Gastroesophageal sphincter (tissue), 4 donors: ENCODE data around the gene ETV4. TPM values are rescaled to one million over a fixed set of nuclear protein-coding genes. Genes with fewer than 3 reads are reported as not detected.

Source experiments
- ATAC-seq: fragments of 150-250 bp; one replicate; pipeline ENCODE4 v1.9.1; 2016; ENCODE audit warnings: mild to moderate bottlenecking, moderate library complexity
- H3K27ac ChIP-seq, 4 donors: fragments of 200-600 bp; sonication (generic) in 3 of 4; 1 replicate in 3 of 4; 2 replicates in 1 of 4; pipeline ENCODE4 v1.5.1; 2016 to 2019
- H3K27me3 ChIP-seq: fragments of 200-600 bp; sonication (generic); one replicate; pipeline ENCODE4 v1.5.1; 2019
- H3K36me3 ChIP-seq, 2 donors: fragments of 200-600 bp; sonication (generic); one replicate each; pipeline ENCODE4 v1.5.1; 2019; ENCODE audit warnings: control low read depth in 1 of 2
- H3K4me1 ChIP-seq, 3 donors: fragments of 200-600 bp; sonication (generic); 1 replicate in 2 of 3; 2 replicates in 1 of 3; pipeline ENCODE4 v1.5.1; 2016 to 2019; ENCODE audit warnings: control low read depth in 2 of 3
- H3K4me3 ChIP-seq, 2 donors: fragments of 200-600 bp; sonication (generic); one replicate each; pipeline ENCODE4 v1.5.1; 2019; ENCODE audit warnings: mild to moderate bottlenecking in 1 of 2, moderate library complexity in 1 of 2
- H3K9me3 ChIP-seq, 3 donors: fragments of 200-600 bp; sonication (generic); one replicate each; pipeline ENCODE4 v1.5.1; 2017 to 2019; ENCODE audit warnings: control low read depth in 2 of 3
- EP300 ChIP-seq: sonication (generic); formaldehyde crosslinking; IDR thresholded peaks from one replicate; pipeline ENCODE4 v1.6.1; 2017; ENCODE audit warnings: antibody characterized with exemption, mild to moderate bottlenecking
- POLR2A ChIP-seq, 2 donors: fragments of 450-650 bp; IDR thresholded peaks; one replicate each; pipeline ENCODE4 v1.6.1; 2017; ENCODE audit warnings: antibody characterized with exemption in 2 of 2, mild to moderate bottlenecking in 2 of 2, moderate library complexity in 1 of 2
- POLR2AphosphoS5 ChIP-seq: sonication (generic); formaldehyde crosslinking; IDR thresholded peaks from one replicate; pipeline ENCODE4 v1.6.1; 2017; ENCODE audit warnings: antibody characterized with exemption
- WGBS, 2 donors: methylation state at CpG; one replicate each; pipeline ENCODE4 v1.1.5; 2018; ENCODE audit warnings: low coverage in 1 of 2; 5-methylcytosine and 5-hydroxymethylcytosine counted together
- total RNA-seq, 4 donors: library from RNA; depleted of rRNA; stranded (reverse); fragments of >200 nt; gene quantifications; one replicate each; pipeline ENCODE4 v1.1.0, GENCODE V29; 2016
- TF ChIP-seq, protein P1 (sequence below), 4 experiments: fragments of 200-600 bp in 2 of 4; fragments of 450-650 bp in 2 of 4; sonication (generic) in 1 of 4; IDR thresholded peaks; one replicate each; pipeline ENCODE4 v1.5.1; 2017 to 2019; ENCODE audit warnings: antibody characterized with exemption in 4 of 4, mild to moderate bottlenecking in 2 of 4, moderate library complexity in 2 of 4

The ETV4 gene
- total RNA-seq, 4 donors from 2014 or later = 0.67 to 2.6 (median 0.96) TPM; not detected in 1

DNA sequence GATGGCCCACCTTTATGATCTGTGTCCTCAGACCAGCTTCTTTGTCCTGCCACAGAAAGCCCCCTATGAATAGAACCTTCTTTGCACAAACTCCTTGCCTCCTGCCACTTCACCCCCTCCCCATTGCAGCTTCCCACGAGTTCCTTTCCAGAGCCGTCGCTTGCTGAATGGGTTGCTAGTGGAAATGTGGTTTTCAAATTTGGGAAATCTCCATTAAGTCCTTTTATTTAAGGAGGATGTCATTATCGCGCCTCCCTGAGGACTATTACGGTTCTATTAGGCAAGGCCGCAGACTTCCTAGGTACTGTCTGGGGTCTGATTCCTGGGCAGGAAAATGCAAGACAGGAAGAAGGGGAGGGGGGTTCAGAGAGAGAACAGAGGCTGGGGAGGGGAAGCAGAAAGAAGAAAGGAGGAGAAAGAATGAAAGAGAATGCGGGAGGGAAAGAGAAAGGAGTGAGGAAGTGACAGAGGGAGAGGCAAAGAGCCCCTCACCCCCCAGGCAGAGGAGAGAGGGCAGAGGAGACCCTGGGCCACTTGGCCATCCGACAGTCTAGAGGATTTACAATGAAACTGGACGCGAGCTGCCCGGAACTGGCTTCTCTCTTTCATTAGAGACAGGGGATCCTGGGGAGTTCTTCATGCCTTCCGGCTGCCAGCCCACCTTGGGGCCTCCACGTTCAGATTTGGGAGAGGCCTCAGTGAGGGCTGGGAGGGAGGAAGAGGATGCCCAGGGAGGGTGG lies 31.7 kb upstream of the ETV4 start:
- Histone ChIP-seq H3K9me3 (no peaks in the 10 kb centered on the region), H3K27ac (peak overlapping the region in 2 of 4 donors; percentile 5 to 47), H3K36me3 (no peaks in the 10 kb centered on the region), H3K4me3 (no peak overlapping the region), H3K27me3 (peaks cover 6% of the 10 kb centered on the region), H3K4me1 (peaks cover 0 to 33% (median 6%) of the 10 kb centered on the region in 3 donors)
- WGBS, 2 donors = 63 to 73% methylated on average over 6 to 12 of the region's 14 CpGs
- ATAC-seq = no peak
- TF ChIP-seq POLR2A (IDR thresholded peaks at IDR 0.05) = no peak
- TF ChIP-seq, protein P1, sequence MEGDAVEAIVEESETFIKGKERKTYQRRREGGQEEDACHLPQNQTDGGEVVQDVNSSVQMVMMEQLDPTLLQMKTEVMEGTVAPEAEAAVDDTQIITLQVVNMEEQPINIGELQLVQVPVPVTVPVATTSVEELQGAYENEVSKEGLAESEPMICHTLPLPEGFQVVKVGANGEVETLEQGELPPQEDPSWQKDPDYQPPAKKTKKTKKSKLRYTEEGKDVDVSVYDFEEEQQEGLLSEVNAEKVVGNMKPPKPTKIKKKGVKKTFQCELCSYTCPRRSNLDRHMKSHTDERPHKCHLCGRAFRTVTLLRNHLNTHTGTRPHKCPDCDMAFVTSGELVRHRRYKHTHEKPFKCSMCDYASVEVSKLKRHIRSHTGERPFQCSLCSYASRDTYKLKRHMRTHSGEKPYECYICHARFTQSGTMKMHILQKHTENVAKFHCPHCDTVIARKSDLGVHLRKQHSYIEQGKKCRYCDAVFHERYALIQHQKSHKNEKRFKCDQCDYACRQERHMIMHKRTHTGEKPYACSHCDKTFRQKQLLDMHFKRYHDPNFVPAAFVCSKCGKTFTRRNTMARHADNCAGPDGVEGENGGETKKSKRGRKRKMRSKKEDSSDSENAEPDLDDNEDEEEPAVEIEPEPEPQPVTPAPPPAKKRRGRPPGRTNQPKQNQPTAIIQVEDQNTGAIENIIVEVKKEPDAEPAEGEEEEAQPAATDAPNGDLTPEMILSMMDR (IDR thresholded peaks at IDR 0.05) = no peak
- TF ChIP-seq EP300 = no peak
- no peak for TF ChIP-seq POLR2AphosphoS5

DNA sequence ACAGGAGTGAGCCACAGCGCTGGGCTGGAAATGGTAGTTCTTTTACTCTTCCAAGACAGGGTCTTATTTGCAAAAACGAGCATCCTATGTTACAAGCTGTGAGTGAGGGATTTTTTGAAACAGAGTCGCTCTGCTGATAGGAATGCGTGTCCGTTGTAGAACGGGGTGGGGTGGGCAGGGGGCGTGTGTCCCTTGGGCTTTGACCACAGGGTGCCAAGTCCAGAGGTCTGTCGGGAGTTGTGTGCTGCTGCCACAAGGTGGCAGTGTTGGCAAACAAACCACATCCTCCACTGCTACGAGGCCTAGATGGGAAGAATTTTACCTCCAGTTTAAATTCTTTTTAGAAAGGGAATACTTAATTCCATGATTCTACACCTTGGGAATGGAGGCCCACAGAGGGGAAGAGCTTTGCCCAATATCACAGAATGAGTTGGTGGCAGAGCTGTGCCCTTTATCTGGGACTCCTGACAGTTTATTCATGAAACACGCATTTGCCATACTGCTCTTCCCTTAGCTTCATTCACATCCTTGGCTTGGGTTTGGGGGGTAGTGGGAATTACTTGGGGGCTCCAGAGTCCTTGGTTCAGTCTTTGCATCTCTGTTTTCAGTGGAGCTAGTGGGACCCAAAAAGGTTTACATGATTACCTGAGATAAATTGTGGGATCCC lies 30.6 kb upstream of the ETV4 start:
- Histone ChIP-seq H3K27me3 (peaks cover 6% of the 10 kb centered on the region), H3K27ac (no peak overlapping the region), H3K9me3 (no peaks in the 10 kb centered on the region), H3K36me3 (no peaks in the 10 kb centered on the region), H3K4me1 (peaks cover 0 to 33% (median 6%) of the 10 kb centered on the region in 3 donors), H3K4me3 (no peak overlapping the region)
- 0 to 16% methylated on average over 6 to 8 of the region's 10 CpGs for WGBS, 2 donors
- TF ChIP-seq EP300 = no peak
- TF ChIP-seq POLR2AphosphoS5 = no peak
- TF ChIP-seq, protein P1 (IDR thresholded peaks at IDR 0.05) = peak; percentile 91 to 96 (median 92)
- no peak for TF ChIP-seq POLR2A (IDR thresholded peaks at IDR 0.05)
- ATAC-seq = peak; percentile 70

DNA sequence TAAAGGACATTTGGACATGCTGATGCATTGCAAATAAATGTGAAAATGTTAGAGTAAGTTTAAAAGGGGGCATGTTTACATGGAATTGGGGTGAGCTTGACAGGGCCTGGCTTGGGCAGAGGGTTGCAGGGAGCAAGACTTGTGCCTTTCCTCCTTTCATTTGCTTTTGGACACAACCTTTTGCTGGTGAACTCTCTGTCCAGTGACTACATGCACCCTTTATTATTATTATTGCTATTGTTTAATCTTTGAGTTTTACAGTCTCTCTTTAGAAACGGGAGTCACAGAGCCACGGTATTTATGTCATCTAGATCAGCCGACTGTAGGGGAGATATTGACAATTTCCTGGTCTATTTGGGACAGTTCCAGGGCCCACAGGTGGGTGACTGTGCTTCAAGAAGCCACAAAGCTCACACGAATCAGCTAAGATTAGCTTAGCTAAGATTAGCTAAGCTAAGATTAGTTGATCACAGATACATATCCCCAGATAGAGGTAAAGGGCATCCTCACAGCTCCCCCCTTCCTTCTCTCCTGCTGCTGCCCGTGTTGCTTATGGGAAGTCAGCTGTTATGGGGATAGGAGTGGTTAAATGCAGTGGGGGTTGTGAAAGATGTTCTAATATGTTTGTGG lies 28.9 kb upstream of the ETV4 start:
- TF ChIP-seq, protein P1 (IDR thresholded peaks at IDR 0.05) = no peak
- TF ChIP-seq POLR2AphosphoS5 (no peak), EP300 (no peak), POLR2A (IDR thresholded peaks at IDR 0.05) (no peak)
- Histone ChIP-seq H3K4me3 (no peak overlapping the region), H3K9me3 (no peaks in the 10 kb centered on the region), H3K4me1 (peaks cover 0 to 33% (median 6%) of the 10 kb centered on the region in 3 donors), H3K36me3 (no peaks in the 10 kb centered on the region), H3K27me3 (peaks cover 6% of the 10 kb centered on the region), H3K27ac (no peak overlapping the region)
- no peak for ATAC-seq
- WGBS, 2 donors = 32 to 45% methylated on average over 3 to 4 of the region's 5 CpGs

DNA sequence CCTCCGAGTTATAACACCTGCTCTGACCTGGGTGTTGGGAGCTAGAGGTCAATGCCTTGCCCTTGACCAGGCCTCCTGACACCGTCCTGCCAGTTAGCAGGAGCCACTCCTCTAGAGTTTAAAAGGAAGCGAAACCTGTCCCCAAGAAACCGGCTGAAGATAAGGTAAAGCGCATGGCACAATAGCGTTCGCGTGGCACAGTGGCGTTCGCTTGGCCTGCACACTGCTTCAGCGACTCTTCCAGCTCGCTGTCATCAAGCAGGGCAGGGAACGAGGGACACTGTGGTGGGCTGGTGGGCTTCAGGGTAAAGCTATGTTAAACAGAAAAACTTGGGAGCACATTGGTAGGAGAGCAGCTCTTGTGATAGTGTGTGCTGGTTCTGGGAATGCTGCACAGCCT lies 28.2 kb upstream of the ETV4 start:
- ATAC-seq = no peak
- WGBS, 2 donors = 71% methylated on average over 7 of the region's 13 CpGs; no CpG with 5 or more reads in 1 of the 2 donors
- peaks cover 0 to 28% (median 6%) of the 10 kb centered on the region in 3 donors for H3K4me1 ChIP-seq
- no peak overlapping the region for H3K27ac ChIP-seq
- H3K4me3 ChIP-seq = no peak overlapping the region
- H3K9me3 ChIP-seq = no peaks in the 10 kb centered on the region
- TF ChIP-seq POLR2AphosphoS5 (no peak), EP300 (no peak), POLR2A (IDR thresholded peaks at IDR 0.05) (no peak)
- TF ChIP-seq, protein P1 (IDR thresholded peaks at IDR 0.05) = no peak
- no peaks in the 10 kb centered on the region for H3K36me3 ChIP-seq
- H3K27me3 ChIP-seq = peaks cover 6% of the 10 kb centered on the region
